B cell (primary cell): ENCODE data around the gene SMCO2.

Experiments used
- EZH2 ChIP-seq: IDR thresholded peaks from 2 replicates; pipeline ENCODE4 v1.6.1; 2012; ENCODE audit warnings: borderline replicate concordance, low read depth, mild to moderate bottlenecking, moderate library complexity, low read length; ENCODE audit not compliant: insufficient read depth, poor library complexity, severe bottlenecking
- TF ChIP-seq, protein P1 (sequence below): fragments of 200-600 bp; IDR thresholded peaks from one replicate; pipeline ENCODE4 v1.8.0; 2022; ENCODE audit warnings: antibody characterized with exemption, mild to moderate bottlenecking

DNA sequence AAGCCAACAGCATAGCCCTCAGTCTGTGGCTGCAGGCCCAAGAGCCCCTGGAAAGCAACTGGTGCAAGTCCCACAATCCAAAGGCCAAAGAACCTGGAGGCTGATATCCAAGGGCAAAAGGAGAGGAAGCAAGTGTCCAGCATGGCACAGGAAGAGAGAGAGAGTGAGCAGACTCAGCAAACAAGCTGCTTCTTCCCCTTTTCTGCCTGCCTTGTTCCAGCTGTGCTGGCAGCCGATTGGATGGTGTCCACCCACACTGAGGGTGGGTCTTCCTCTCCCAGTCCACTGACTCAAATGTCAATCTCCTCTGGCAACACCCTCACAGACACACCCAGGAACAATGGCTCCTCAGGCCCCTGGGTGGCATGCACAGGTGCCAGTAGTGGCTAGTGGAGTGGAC lies 33.5 kb downstream of the SMCO2 start:
- TF ChIP-seq, protein P1, sequence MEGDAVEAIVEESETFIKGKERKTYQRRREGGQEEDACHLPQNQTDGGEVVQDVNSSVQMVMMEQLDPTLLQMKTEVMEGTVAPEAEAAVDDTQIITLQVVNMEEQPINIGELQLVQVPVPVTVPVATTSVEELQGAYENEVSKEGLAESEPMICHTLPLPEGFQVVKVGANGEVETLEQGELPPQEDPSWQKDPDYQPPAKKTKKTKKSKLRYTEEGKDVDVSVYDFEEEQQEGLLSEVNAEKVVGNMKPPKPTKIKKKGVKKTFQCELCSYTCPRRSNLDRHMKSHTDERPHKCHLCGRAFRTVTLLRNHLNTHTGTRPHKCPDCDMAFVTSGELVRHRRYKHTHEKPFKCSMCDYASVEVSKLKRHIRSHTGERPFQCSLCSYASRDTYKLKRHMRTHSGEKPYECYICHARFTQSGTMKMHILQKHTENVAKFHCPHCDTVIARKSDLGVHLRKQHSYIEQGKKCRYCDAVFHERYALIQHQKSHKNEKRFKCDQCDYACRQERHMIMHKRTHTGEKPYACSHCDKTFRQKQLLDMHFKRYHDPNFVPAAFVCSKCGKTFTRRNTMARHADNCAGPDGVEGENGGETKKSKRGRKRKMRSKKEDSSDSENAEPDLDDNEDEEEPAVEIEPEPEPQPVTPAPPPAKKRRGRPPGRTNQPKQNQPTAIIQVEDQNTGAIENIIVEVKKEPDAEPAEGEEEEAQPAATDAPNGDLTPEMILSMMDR: no peak
- TF ChIP-seq EZH2: no peak
